Measurements from ENCODE around the gene CTU1. TPM values are rescaled to one million over a fixed set of nuclear protein-coding genes. Genes with fewer than 3 reads are reported as not detected.

The CTU1 gene
- polyA plus RNA-seq (2013): 3.3 and 3.6 TPM in 2 replicates

- Histone ChIP-seq H4K12ac (ENCODE audit: low read depth, low read length) (peak within 1 kb of the TSS; percentile 61), H3K14ac (ENCODE audit: low read length) (peak within 1 kb of the TSS; percentile 33), H4K8ac (ENCODE audit: low read depth, low read length) (peak within 1 kb of the TSS; percentile 66), H3K4me2 (ENCODE audit: low read length) (peak within 1 kb of the TSS; percentile 71), H2BK5ac (ENCODE audit: low read depth, low read length, poor library complexity) (no peak within 1 kb of the TSS), H2AFZ (ENCODE audit: insufficient read depth, low read length, poor library complexity) (peak within 1 kb of the TSS; percentile 88), H2AK5ac (ENCODE audit: low read length) (no peak within 1 kb of the TSS), H3K79me2 (ENCODE audit: control insufficient read depth, insufficient read depth, low read length, poor library complexity) (no peaks in the 10 kb centered on the region), H3K4me3 (ENCODE audit: low read depth, low read length) (peak within 1 kb of the TSS; percentile 87), H3K23ac (ENCODE audit: low read length) (no peak within 1 kb of the TSS), H3K18ac (ENCODE audit: low read length) (no peak within 1 kb of the TSS), H3K36me3 (ENCODE audit: control insufficient read depth in 1 of 2, insufficient read depth in 2 of 2, low read length in 2 of 2) (peaks cover 11% of the 10 kb centered on the region in 2 experiments), H3K9ac (ENCODE audit: low read length) (peak within 1 kb of the TSS; percentile 78), H2BK12ac (ENCODE audit: low read length) (no peak within 1 kb of the TSS), H3K4me1 (ENCODE audit: control insufficient read depth in 1 of 2, insufficient read depth in 2 of 2, low read length in 2 of 2) (peaks cover 7 to 10% of the 10 kb centered on the region in 2 experiments), H2BK120ac (ENCODE audit: insufficient read depth, low read length, poor library complexity) (no peak within 1 kb of the TSS), H4K91ac (ENCODE audit: low read depth, low read length) (no peak within 1 kb of the TSS), H3K27ac (ENCODE audit: low read depth, low read length) (no peak within 1 kb of the TSS), H3K79me1 (ENCODE audit: low read length) (peaks cover 2% of the 10 kb centered on the region), H3K9me3 (ENCODE audit: insufficient read depth, low read depth, low read length) (peaks cover 5% of the 10 kb centered on the region), H3K4ac (ENCODE audit: low read depth, low read length) (peak within 1 kb of the TSS; percentile 7), H3K27me3 (ENCODE audit: insufficient read depth, low read length) (no peaks in the 10 kb centered on the region)
- no CpG with 5 or more reads among the region's 43 CpGs for WGBS (ENCODE audit: extremely low coverage, insufficient coverage, insufficient read length)
- DNase-seq: peak; percentile 99
Observed at GRCh38 chr19:51108066-51108804, at the start of gene CTU1. Gene CTU1 (minus strand): TSS chr19:51108409. CDS start chr19:51104569, 3,840 bp downstream.

- no CpG with 5 or more reads among the region's 2 CpGs for WGBS (ENCODE audit: extremely low coverage, insufficient coverage, insufficient read length)
- no peak overlapping the region for H3K23ac ChIP-seq (ENCODE audit: low read length)
- no peak overlapping the region for H3K18ac ChIP-seq (ENCODE audit: low read length)
- H3K9ac ChIP-seq (ENCODE audit: low read length): no peak overlapping the region
- H3K9me3 ChIP-seq (ENCODE audit: insufficient read depth, low read depth, low read length): no peaks in the 10 kb centered on the region
- H2BK12ac ChIP-seq (ENCODE audit: low read length): no peak overlapping the region
- H3K36me3 ChIP-seq (ENCODE audit: control insufficient read depth in 1 of 2, insufficient read depth in 2 of 2, low read length in 2 of 2): no peaks in the 10 kb centered on the region
- H4K8ac ChIP-seq (ENCODE audit: low read depth, low read length): no peak overlapping the region
- H3K4me1 ChIP-seq (ENCODE audit: control insufficient read depth in 1 of 2, insufficient read depth in 2 of 2, low read length in 2 of 2): peaks cover 0 to 2% of the 10 kb centered on the region in 2 experiments
- H2AFZ ChIP-seq (ENCODE audit: insufficient read depth, low read length, poor library complexity): no peak overlapping the region
- no peak overlapping the region for H3K4me2 ChIP-seq (ENCODE audit: low read length)
- H3K14ac ChIP-seq (ENCODE audit: low read length): no peak overlapping the region
- no peak overlapping the region for H2AK5ac ChIP-seq (ENCODE audit: low read length)
- H3K4ac ChIP-seq (ENCODE audit: low read depth, low read length): no peak overlapping the region
- no peak overlapping the region for H2BK120ac ChIP-seq (ENCODE audit: insufficient read depth, low read length, poor library complexity)
- no peaks in the 10 kb centered on the region for H3K79me2 ChIP-seq (ENCODE audit: control insufficient read depth, insufficient read depth, low read length, poor library complexity)
- no peak for DNase-seq
- no peak overlapping the region for H3K4me3 ChIP-seq (ENCODE audit: low read depth, low read length)
- H2BK5ac ChIP-seq (ENCODE audit: low read depth, low read length, poor library complexity): no peak overlapping the region
- no peak overlapping the region for H4K91ac ChIP-seq (ENCODE audit: low read depth, low read length)
- no peak overlapping the region for H3K27ac ChIP-seq (ENCODE audit: low read depth, low read length)
- no peaks in the 10 kb centered on the region for H3K79me1 ChIP-seq (ENCODE audit: low read length)
- H4K12ac ChIP-seq (ENCODE audit: low read depth, low read length): no peak overlapping the region
- H3K27me3 ChIP-seq (ENCODE audit: insufficient read depth, low read length): no peaks in the 10 kb centered on the region
Observed at GRCh38 chr19:51157265-51157664, 49.1 kb upstream of the CTU1 start.

GRCh38 chr19:51156710-51157109, 48.5 kb upstream of the CTU1 start:
- Histone ChIP-seq H2AFZ (ENCODE audit: insufficient read depth, low read length, poor library complexity) (no peak overlapping the region), H3K4me1 (ENCODE audit: control insufficient read depth in 1 of 2, insufficient read depth in 2 of 2, low read length in 2 of 2) (peaks cover 0 to 2% of the 10 kb centered on the region in 2 experiments), H3K23ac (ENCODE audit: low read length) (no peak overlapping the region), H2BK12ac (ENCODE audit: low read length) (no peak overlapping the region), H3K4me2 (ENCODE audit: low read length) (no peak overlapping the region), H3K36me3 (ENCODE audit: control insufficient read depth in 1 of 2, insufficient read depth in 2 of 2, low read length in 2 of 2) (no peaks in the 10 kb centered on the region), H3K14ac (ENCODE audit: low read length) (no peak overlapping the region), H3K79me2 (ENCODE audit: control insufficient read depth, insufficient read depth, low read length, poor library complexity) (no peaks in the 10 kb centered on the region), H4K91ac (ENCODE audit: low read depth, low read length) (no peak overlapping the region), H3K4me3 (ENCODE audit: low read depth, low read length) (no peak overlapping the region), H3K4ac (ENCODE audit: low read depth, low read length) (no peak overlapping the region), H3K9ac (ENCODE audit: low read length) (no peak overlapping the region), H3K9me3 (ENCODE audit: insufficient read depth, low read depth, low read length) (no peaks in the 10 kb centered on the region), H2BK5ac (ENCODE audit: low read depth, low read length, poor library complexity) (no peak overlapping the region), H2AK5ac (ENCODE audit: low read length) (no peak overlapping the region), H4K8ac (ENCODE audit: low read depth, low read length) (no peak overlapping the region), H4K12ac (ENCODE audit: low read depth, low read length) (no peak overlapping the region), H2BK120ac (ENCODE audit: insufficient read depth, low read length, poor library complexity) (no peak overlapping the region), H3K79me1 (ENCODE audit: low read length) (no peaks in the 10 kb centered on the region), H3K18ac (ENCODE audit: low read length) (no peak overlapping the region), H3K27me3 (ENCODE audit: insufficient read depth, low read length) (no peaks in the 10 kb centered on the region), H3K27ac (ENCODE audit: low read depth, low read length) (no peak overlapping the region)
- WGBS (ENCODE audit: extremely low coverage, insufficient coverage, insufficient read length): no CpG with 5 or more reads among the region's 2 CpGs
- no peak for DNase-seq

- H3K18ac ChIP-seq (ENCODE audit: low read length): no peak overlapping the region
- no peak overlapping the region for H2BK120ac ChIP-seq (ENCODE audit: insufficient read depth, low read length, poor library complexity)
- H3K4me2 ChIP-seq (ENCODE audit: low read length): no peak overlapping the region
- no peak overlapping the region for H2AK5ac ChIP-seq (ENCODE audit: low read length)
- no peak overlapping the region for H2BK12ac ChIP-seq (ENCODE audit: low read length)
- H4K91ac ChIP-seq (ENCODE audit: low read depth, low read length): no peak overlapping the region
- no peaks in the 10 kb centered on the region for H3K79me2 ChIP-seq (ENCODE audit: control insufficient read depth, insufficient read depth, low read length, poor library complexity)
- no peak overlapping the region for H3K27ac ChIP-seq (ENCODE audit: low read depth, low read length)
- no peak overlapping the region for H3K4me3 ChIP-seq (ENCODE audit: low read depth, low read length)
- H4K12ac ChIP-seq (ENCODE audit: low read depth, low read length): no peak overlapping the region
- H3K14ac ChIP-seq (ENCODE audit: low read length): no peak overlapping the region
- H3K9me3 ChIP-seq (ENCODE audit: insufficient read depth, low read depth, low read length): no peaks in the 10 kb centered on the region
- no peaks in the 10 kb centered on the region for H3K27me3 ChIP-seq (ENCODE audit: insufficient read depth, low read length)
- no CpG with 5 or more reads among the region's 3 CpGs for WGBS (ENCODE audit: extremely low coverage, insufficient coverage, insufficient read length)
- no peak overlapping the region for H3K4ac ChIP-seq (ENCODE audit: low read depth, low read length)
- no peaks in the 10 kb centered on the region for H3K79me1 ChIP-seq (ENCODE audit: low read length)
- no peaks in the 10 kb centered on the region for H3K36me3 ChIP-seq (ENCODE audit: control insufficient read depth in 1 of 2, insufficient read depth in 2 of 2, low read length in 2 of 2)
- DNase-seq: no peak
- no peak overlapping the region for H3K9ac ChIP-seq (ENCODE audit: low read length)
- H2AFZ ChIP-seq (ENCODE audit: insufficient read depth, low read length, poor library complexity): no peak overlapping the region
- no peak overlapping the region for H2BK5ac ChIP-seq (ENCODE audit: low read depth, low read length, poor library complexity)
- no peaks in the 10 kb centered on the region for H3K4me1 ChIP-seq (ENCODE audit: control insufficient read depth in 1 of 2, insufficient read depth in 2 of 2, low read length in 2 of 2)
- H3K23ac ChIP-seq (ENCODE audit: low read length): no peak overlapping the region
- H4K8ac ChIP-seq (ENCODE audit: low read depth, low read length): no peak overlapping the region
Observed at GRCh38 chr19:51150627-51151026, 42.4 kb upstream of the CTU1 start.
